Fibroblast of villous mesenchyme (primary cell): Measurements from ENCODE around the gene HADHA. TPM values are rescaled to one million over a fixed set of nuclear protein-coding genes. Genes with fewer than 3 reads are reported as not detected.

ENCODE experiments used
- DNase-seq: peaks from one replicate; pipeline ENCODE4 v3.0.0-alpha.2; 2010; ENCODE audit warnings: low read depth
- H3K4me3 ChIP-seq: 2 replicates; pipeline ENCODE4 v1.5.1; 2011; ENCODE audit warnings: low read depth, mild to moderate bottlenecking, low read length
- CTCF ChIP-seq: IDR thresholded peaks from 2 replicates; pipeline ENCODE4 v1.5.1; 2012; ENCODE audit warnings: low read depth, mild to moderate bottlenecking, low read length; ENCODE audit not compliant: insufficient read depth
- total RNA-seq: library from RNA; depleted of rRNA; stranded (reverse); fragments of >200 nt; gene quantifications from 2 replicates; pipeline ENCODE4 v1.2.3, GENCODE V29; 2012

The HADHA gene
- total RNA-seq, 1 donor: 122 TPM

GRCh38 chr2:26195040-26195984, 49.1 kb downstream of the HADHA start:
- DNase-seq: peak; percentile 11
- H3K4me3 ChIP-seq: no peak overlapping the region
- no peak for TF ChIP-seq CTCF

DNA sequence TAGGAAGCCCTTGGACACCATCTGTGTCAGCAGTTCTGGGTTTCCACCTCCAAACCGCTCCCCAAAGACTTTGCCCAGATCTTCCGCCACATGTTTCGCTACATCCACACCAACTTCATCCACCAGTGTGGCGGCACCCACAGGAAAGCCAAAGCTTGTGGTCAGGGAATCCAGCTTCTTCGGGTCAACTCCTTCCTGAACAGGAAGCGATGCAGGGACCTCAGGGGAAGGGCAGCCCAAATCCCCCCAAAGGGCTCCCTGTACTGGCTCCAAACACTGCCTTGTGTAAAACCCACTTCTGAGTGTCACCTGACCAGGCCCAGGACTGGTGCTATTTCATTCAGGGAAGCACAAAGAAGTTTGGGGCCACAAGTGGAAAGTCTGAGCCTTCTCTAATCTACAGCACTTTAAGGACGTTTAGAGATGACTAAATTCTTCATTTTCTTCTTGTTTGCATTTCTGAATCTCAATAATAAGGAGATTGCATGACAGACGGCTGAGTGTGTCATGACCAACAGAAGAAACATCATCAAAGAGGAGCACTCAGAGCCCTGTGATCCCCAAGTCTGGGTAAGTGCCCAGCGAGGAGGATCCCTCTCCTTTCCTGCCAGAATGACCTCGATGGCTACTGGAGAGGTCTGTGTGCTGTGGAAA, 50.7 kb downstream of the HADHA start:
- H3K4me3 ChIP-seq: no peak overlapping the region
- no peak for TF ChIP-seq CTCF
- peak; percentile 14 for DNase-seq

- no peak overlapping the region for H3K4me3 ChIP-seq
- DNase-seq: no peak
- no peak for TF ChIP-seq CTCF
Observed at GRCh38 chr2:26191316-26192159, 52.9 kb downstream of the HADHA start.

GRCh38 chr2:26190369-26190768, 54.1 kb downstream of the HADHA start:
- TF ChIP-seq CTCF: no peak
- no peak for DNase-seq
- H3K4me3 ChIP-seq: no peak overlapping the region

DNA sequence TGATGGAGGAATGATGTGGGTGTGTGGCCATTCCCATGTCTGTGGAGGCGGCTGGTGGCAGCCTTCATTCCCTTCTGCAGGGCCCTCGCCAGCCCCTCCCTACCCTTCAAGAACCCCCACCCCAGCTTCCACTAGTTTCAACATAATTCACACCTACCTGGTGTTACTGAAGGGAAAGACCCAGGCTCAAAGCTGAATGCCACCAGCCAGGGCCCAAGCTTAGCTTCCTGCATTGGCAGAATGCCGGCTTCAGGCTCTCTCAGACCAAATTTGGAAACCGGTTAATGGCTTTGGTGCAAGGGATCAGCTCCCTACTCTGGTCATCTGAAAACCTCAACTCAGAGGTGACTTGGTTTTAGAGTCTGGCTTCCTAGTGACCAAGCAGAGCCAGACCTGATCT, 54.7 kb downstream of the HADHA start:
- no peak for TF ChIP-seq CTCF
- H3K4me3 ChIP-seq: no peak overlapping the region
- no peak for DNase-seq

DNA sequence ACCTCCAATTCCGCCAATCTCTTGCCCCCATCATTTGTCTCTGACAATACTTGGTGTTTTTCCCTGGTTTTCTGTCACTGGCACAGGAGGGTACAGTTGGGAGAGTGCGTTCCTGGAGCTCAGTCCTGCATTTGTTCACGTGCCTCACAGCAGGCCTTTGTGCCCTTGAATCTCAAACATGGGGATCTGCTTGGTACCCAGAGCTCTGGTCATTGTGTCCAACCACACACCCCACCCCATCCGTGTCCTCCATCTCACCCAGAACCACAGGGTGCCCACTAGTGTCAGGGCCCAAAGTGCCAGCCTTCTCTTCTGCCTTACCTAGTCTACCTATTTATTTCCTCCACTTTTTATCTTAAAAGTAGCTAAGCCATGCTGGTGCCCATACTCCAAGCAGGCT, 55.3 kb downstream of the HADHA start:
- DNase-seq: no peak
- TF ChIP-seq CTCF: no peak
- no peak overlapping the region for H3K4me3 ChIP-seq
